CD4-positive, alpha-beta memory T cell (primary cell): ENCODE results near the gene PSENEN. TPM values are rescaled to one million over a fixed set of nuclear protein-coding genes. Genes with fewer than 3 reads are reported as not detected.

Experiments used
- CTCF ChIA-PET: fragments of 350-600 bp; sonication (Branson Sonifier 250); formaldehyde crosslinking; loops from one replicate; lab custom pipeline; 2021; ENCODE audit warnings: inconsistent platforms; ENCODE audit not compliant: partially characterized antibody; lab: Charles Lee
- POLR2A ChIA-PET: fragments of 350-600 bp; sonication (Branson Sonifier 250); formaldehyde crosslinking; loops from one replicate; lab custom pipeline; 2021; ENCODE audit not compliant: partially characterized antibody; lab: Charles Lee
- DNase-seq, 5 donors: peaks; one replicate each; pipeline versions ENCODE4 v3.0.0 to v3.0.0-alpha.2; 2020 to 2022; ENCODE audit warnings: mixed read lengths in 1 of 5
- H3K27ac ChIP-seq: one replicate; pipeline ENCODE4 v1.7.0; 2013; ENCODE audit warnings: low read depth, low read length
- H3K27me3 ChIP-seq: 2 replicates; pipeline ENCODE4 v1.7.0; 2013; ENCODE audit warnings: mild to moderate bottlenecking, low read length, moderate library complexity; ENCODE audit not compliant: insufficient read depth
- H3K36me3 ChIP-seq: 2 replicates; pipeline ENCODE4 v1.7.0; 2013; ENCODE audit warnings: mild to moderate bottlenecking, low read length, moderate library complexity; ENCODE audit not compliant: insufficient read depth
- H3K4me1 ChIP-seq: 2 replicates; pipeline ENCODE4 v1.7.0; 2013; ENCODE audit warnings: mild to moderate bottlenecking, low read length, moderate library complexity; ENCODE audit not compliant: insufficient read depth
- H3K4me3 ChIP-seq, 2 donors: one replicate each; pipeline ENCODE4 v1.7.0; 2013; ENCODE audit warnings: low read length in 2 of 2, mild to moderate bottlenecking in 1 of 2
- H3K9me3 ChIP-seq, 2 donors: one replicate each; pipeline ENCODE4 v1.7.0; 2013; ENCODE audit warnings: low read length in 2 of 2, control low read depth in 1 of 2; ENCODE audit not compliant: control insufficient read depth in 1 of 2
- H3K27ac Mint-ChIP-seq, 7 donors: one replicate each; pipeline ENCODE4 v1.8.0; 2020 to 2021; ENCODE audit warnings: mixed read lengths in 7 of 7, mild to moderate bottlenecking in 6 of 7, inconsistent platforms in 3 of 7, moderate library complexity in 3 of 7
- H3K27me3 Mint-ChIP-seq, 2 donors: one replicate each; pipeline ENCODE4 v1.8.0; 2020 to 2021; ENCODE audit warnings: mixed read lengths in 2 of 2
- H3K36me3 Mint-ChIP-seq, 2 donors: one replicate each; pipeline ENCODE4 v1.8.0; 2020 to 2021; ENCODE audit warnings: mixed read lengths in 2 of 2, inconsistent platforms in 1 of 2, mild to moderate bottlenecking in 1 of 2
- H3K4me1 Mint-ChIP-seq, 4 donors: one replicate each; pipeline ENCODE4 v1.8.0; 2020 to 2021; ENCODE audit warnings: mixed read lengths in 4 of 4, mild to moderate bottlenecking in 1 of 4
- H3K4me3 Mint-ChIP-seq, 8 donors: one replicate each; pipeline ENCODE4 v1.8.0; 2020 to 2021; ENCODE audit warnings: mixed read lengths in 8 of 8, mild to moderate bottlenecking in 7 of 8, moderate library complexity in 6 of 8, inconsistent platforms in 3 of 8
- H3K9me3 Mint-ChIP-seq, 8 donors: one replicate each; pipeline ENCODE4 v1.8.0; 2020 to 2021; ENCODE audit warnings: mixed read lengths in 8 of 8, mild to moderate bottlenecking in 5 of 8, inconsistent platforms in 3 of 8, moderate library complexity in 1 of 8
- intact Hi-C: fragments of 100-400 bp; cut with micrococcal nuclease; formaldehyde crosslinking; loops from one replicate; pipeline ENCODE4 v1.15.1; 2023
- polyA plus RNA-seq, 2 donors: library from polyadenylated mRNA; unstranded; fragments of 300-500 nt; fragmentation: Illumina TruSeq; gene quantifications; one replicate each; pipeline ENCODE4 v1.2.3, GENCODE V29; 2021
- total RNA-seq, 2 experiments: library from RNA; stranded (reverse); gene quantifications; one replicate each; pipeline ENCODE4 v1.2.3, GENCODE V29; 2021

The PSENEN gene
- total and polyA plus RNA-seq, 4 experiments from 2014 or later: 27.2 to 89.9 (median 55.9) TPM

GRCh38 chr19:35738021-35738886 lies 7.2 kb upstream of the PSENEN start:
- Mint-ChIP-seq H3K27ac (peak overlapping the region in 5 of 7 donors; percentile 14 to 81 (median 42)), H3K27me3 (no peaks in the 10 kb centered on the region), H3K4me1 (peaks cover 12 to 58% (median 36%) of the 10 kb centered on the region in 4 donors), H3K9me3 (no peaks in the 10 kb centered on the region), H3K36me3 (peaks cover 22 to 49% of the 10 kb centered on the region in 2 donors), H3K4me3 (peak overlapping the region in 5 of 8 donors; percentile 17 to 98 (median 29))
- Histone ChIP-seq H3K36me3 (peaks cover 29% of the 10 kb centered on the region), H3K4me3 (no peak overlapping the region), H3K9me3 (no peaks in the 10 kb centered on the region), H3K4me1 (peaks cover 44% of the 10 kb centered on the region), H3K27ac (no peak overlapping the region), H3K27me3 (no peaks in the 10 kb centered on the region)
- ChIA-PET POLR2A (interaction anchor here (1.1 to 5.7 kb wide), 3 partner anchors 11 to 90 kb away, joined by 3 to 30 read pairs (median 11); partner anchors contain the start of genes COX6B1 and LIN37), CTCF (interaction anchor here (1.4 to 2.0 kb wide), 5 partner anchors 11 to 45 kb away, joined by 3 to 11 read pairs (median 8); partner anchors contain the start of gene LIN37)
- intact Hi-C loops: no loop called here
- no peak for DNase-seq

GRCh38 chr19:35738887-35739229 lies 6.6 kb upstream of the PSENEN start:
- Mint-ChIP-seq H3K27ac (peak overlapping the region in 4 of 7 donors; percentile 14 to 74 (median 48)), H3K4me3 (peak overlapping the region in 6 of 8 donors; percentile 17 to 98 (median 30)), H3K36me3 (peaks cover 21 to 46% of the 10 kb centered on the region in 2 donors), H3K27me3 (no peaks in the 10 kb centered on the region), H3K4me1 (peaks cover 15 to 61% (median 39%) of the 10 kb centered on the region in 4 donors), H3K9me3 (no peaks in the 10 kb centered on the region)
- H3K9me3 ChIP-seq: no peaks in the 10 kb centered on the region
- peaks cover 27% of the 10 kb centered on the region for H3K36me3 ChIP-seq
- H3K27me3 ChIP-seq: no peaks in the 10 kb centered on the region
- peaks cover 50% of the 10 kb centered on the region for H3K4me1 ChIP-seq
- no peak overlapping the region for H3K27ac ChIP-seq
- no peak for DNase-seq
- ChIA-PET POLR2A (interaction anchor here (1.1 to 5.7 kb wide), 5 partner anchors 9 to 91 kb away, joined by 3 to 37 read pairs (median 19); partner anchors contain the start of genes COX6B1, HSPB6, KMT2B and LIN37), CTCF (interaction anchor here (1.5 to 2.2 kb wide), 2 partner anchors 12 to 20 kb away, joined by 3 to 6 read pairs; partner anchors contain the start of gene KMT2B)
- H3K4me3 ChIP-seq: no peak overlapping the region
- intact Hi-C loops: no loop called here

GRCh38 chr19:35739275-35740107 lies 6.0 kb upstream of the PSENEN start:
- H3K36me3 Mint-ChIP-seq: peaks cover 15 to 42% of the 10 kb centered on the region in 2 donors
- peaks cover 17 to 61% (median 39%) of the 10 kb centered on the region in 4 donors for H3K4me1 Mint-ChIP-seq
- POLR2A ChIA-PET: interaction anchor here (1.0 to 5.7 kb wide), 13 partner anchors 10 to 96 kb away, joined by 3 to 37 read pairs (median 6); partner anchors contain the start of genes COX6B1, HSPB6, KMT2B and LIN37
- H3K4me3 Mint-ChIP-seq: peak overlapping the region; percentile 52 to 98 (median 89)
- Histone ChIP-seq H3K36me3 (peaks cover 22% of the 10 kb centered on the region), H3K4me1 (peaks cover 57% of the 10 kb centered on the region), H3K9me3 (no peaks in the 10 kb centered on the region), H3K27me3 (no peaks in the 10 kb centered on the region), H3K27ac (no peak overlapping the region), H3K4me3 (peak overlapping the region in 1 of 2 donors; percentile 88)
- no peaks in the 10 kb centered on the region for H3K9me3 Mint-ChIP-seq
- DNase-seq: peak in 1 of 5 donors; percentile 29
- peak overlapping the region in 3 of 7 donors; percentile 52 to 99 (median 61) for H3K27ac Mint-ChIP-seq
- CTCF ChIA-PET: interaction anchor here (1.5 to 2.2 kb wide), 2 partner anchors 13 to 21 kb away, joined by 3 to 6 read pairs; partner anchors contain the start of gene KMT2B
- H3K27me3 Mint-ChIP-seq: no peaks in the 10 kb centered on the region
- intact Hi-C loops: loop anchor here (1.0 to 10.0 kb wide), 4 partner anchors 22 to 1635 kb away; partner anchors contain the start of genes ARHGAP33 and ZNF527

GRCh38 chr19:35740108-35740422 lies 5.4 kb upstream of the PSENEN start:
- H3K4me1 Mint-ChIP-seq: peaks cover 18 to 62% (median 39%) of the 10 kb centered on the region in 4 donors
- H3K27me3 Mint-ChIP-seq: no peaks in the 10 kb centered on the region
- peak overlapping the region in 4 of 7 donors; percentile 57 to 99 (median 93) for H3K27ac Mint-ChIP-seq
- peak overlapping the region; percentile 88 to 98 (median 90) for H3K4me3 Mint-ChIP-seq
- Histone ChIP-seq H3K36me3 (peaks cover 17% of the 10 kb centered on the region), H3K9me3 (no peaks in the 10 kb centered on the region), H3K4me1 (peaks cover 57% of the 10 kb centered on the region), H3K4me3 (peak overlapping the region; percentile 83 to 88), H3K27me3 (no peaks in the 10 kb centered on the region), H3K27ac (peak overlapping the region; percentile 24)
- CTCF ChIA-PET: interaction anchor here (2.2 kb wide), 1 partner anchor 22 kb away, joined by 6 read pairs; the partner anchor contains the start of gene KMT2B
- peaks cover 12 to 42% of the 10 kb centered on the region in 2 donors for H3K36me3 Mint-ChIP-seq
- POLR2A ChIA-PET: interaction anchor here (0.9 to 5.7 kb wide), 17 partner anchors 9 to 97 kb away, joined by 3 to 37 read pairs (median 5); partner anchors contain the start of genes COX6B1, HSPB6, KMT2B and LIN37
- DNase-seq: no peak
- H3K9me3 Mint-ChIP-seq: no peaks in the 10 kb centered on the region
- intact Hi-C loops: loop anchor here (1.0 to 10.0 kb wide), 4 partner anchors 23 to 1635 kb away; partner anchors contain the start of genes ARHGAP33 and ZNF527

- H3K4me3 Mint-ChIP-seq: peak overlapping the region; percentile 88 to 98 (median 90)
- H3K9me3 Mint-ChIP-seq: no peaks in the 10 kb centered on the region
- Histone ChIP-seq H3K36me3 (peaks cover 17% of the 10 kb centered on the region), H3K4me1 (peaks cover 59% of the 10 kb centered on the region), H3K27me3 (no peaks in the 10 kb centered on the region), H3K9me3 (no peaks in the 10 kb centered on the region), H3K4me3 (peak overlapping the region; percentile 83 to 88), H3K27ac (peak overlapping the region; percentile 77)
- H3K4me1 Mint-ChIP-seq: peaks cover 17 to 65% (median 42%) of the 10 kb centered on the region in 4 donors
- ChIA-PET CTCF (interaction anchor here (2.2 kb wide), 1 partner anchor 22 kb away, joined by 6 read pairs; the partner anchor contains the start of gene KMT2B), POLR2A (interaction anchor here (0.9 to 5.7 kb wide), 17 partner anchors 8 to 97 kb away, joined by 3 to 37 read pairs (median 5); partner anchors contain the start of genes COX6B1, HSPB6, KMT2B and LIN37)
- intact Hi-C loops: loop anchor here (1.0 to 10.0 kb wide), 4 partner anchors 23 to 1634 kb away; partner anchors contain the start of genes ARHGAP33 and ZNF527
- DNase-seq: peak; percentile 90 to 97 (median 91)
- H3K27me3 Mint-ChIP-seq: no peaks in the 10 kb centered on the region
- H3K36me3 Mint-ChIP-seq: peaks cover 10 to 43% of the 10 kb centered on the region in 2 donors
- H3K27ac Mint-ChIP-seq: peak overlapping the region; percentile 93 to 99 (median 94)
These were observed 4.8 kb upstream of the PSENEN start for GRCh38 chr19:35740423-35741202.
